AG20443 (cell line): ENCODE data around the gene ARF1.

Experiments
- DNase-seq: peaks from one replicate; pipeline ENCODE4 v3.0.0; 2012; ENCODE audit warnings: low spot score, mixed read lengths

The ARF1 gene

GRCh38 chr1:228148196-228148861 is 65.8 kb downstream of the ARF1 start:
- no peak for DNase-seq
